Measurements from ENCODE around the gene MICU2.

The MICU2 gene

GRCh38 chr13:21541271-21541670 lies 62.7 kb downstream of the MICU2 start:
- DNase-seq: no peak

GRCh38 chr13:21539687-21540086 lies 64.3 kb downstream of the MICU2 start:
- no peak for DNase-seq

DNA sequence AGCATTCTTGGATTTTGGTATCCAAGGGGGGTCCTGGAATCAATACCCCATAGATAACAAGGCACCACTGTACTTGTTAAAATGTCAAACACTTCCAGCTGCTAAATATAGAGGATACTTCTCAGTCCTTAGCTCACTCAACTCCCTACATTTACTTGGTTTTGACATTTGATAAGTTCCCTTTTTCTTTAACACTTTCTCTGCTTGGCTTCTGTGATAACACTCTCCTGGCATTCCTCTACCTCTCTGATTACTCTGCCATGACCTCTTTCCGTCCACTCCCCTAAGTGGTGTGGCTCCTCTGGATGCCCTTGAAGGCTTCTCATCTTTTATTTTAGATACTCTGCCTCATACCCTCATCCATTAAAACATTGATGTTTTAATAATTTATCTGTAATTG lies 65.2 kb downstream of the MICU2 start:
- no peak for DNase-seq

- no peak for DNase-seq
Measured at GRCh38 chr13:21538280-21538679, 65.7 kb downstream of the MICU2 start.

GRCh38 chr13:21537105-21537504 lies 66.9 kb downstream of the MICU2 start:
- no peak for DNase-seq

- DNase-seq: no peak
Measured at GRCh38 chr13:21534760-21535159, 69.2 kb downstream of the MICU2 start.

- no peak for DNase-seq
Measured at GRCh38 chr13:21531455-21531854, 72.5 kb downstream of the MICU2 start.

DNA sequence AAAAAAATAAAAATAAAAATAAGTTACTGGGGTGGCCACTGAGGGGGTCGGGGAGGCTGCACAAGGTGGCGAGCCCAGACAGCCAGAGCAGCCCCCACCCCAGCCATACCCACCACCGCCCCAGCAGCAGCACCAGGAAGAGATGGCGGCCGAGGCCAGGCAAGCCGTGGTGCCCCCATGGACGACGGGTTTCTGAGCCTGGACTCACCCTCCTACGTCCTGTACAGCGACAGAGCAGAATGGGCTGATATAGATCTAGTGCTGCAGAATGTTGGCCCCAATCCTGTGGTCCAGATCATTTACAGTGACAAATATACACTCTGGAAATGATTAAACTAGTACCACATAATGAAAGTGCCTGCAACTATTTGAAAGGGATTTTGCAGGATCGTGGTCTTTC lies 73.3 kb downstream of the MICU2 start:
- no peak for DNase-seq

- DNase-seq: no peak
Measured at GRCh38 chr13:21529146-21529893, 74.7 kb downstream of the MICU2 start.

GRCh38 chr13:21528616-21529015 lies 75.4 kb downstream of the MICU2 start:
- DNase-seq: no peak

DNA sequence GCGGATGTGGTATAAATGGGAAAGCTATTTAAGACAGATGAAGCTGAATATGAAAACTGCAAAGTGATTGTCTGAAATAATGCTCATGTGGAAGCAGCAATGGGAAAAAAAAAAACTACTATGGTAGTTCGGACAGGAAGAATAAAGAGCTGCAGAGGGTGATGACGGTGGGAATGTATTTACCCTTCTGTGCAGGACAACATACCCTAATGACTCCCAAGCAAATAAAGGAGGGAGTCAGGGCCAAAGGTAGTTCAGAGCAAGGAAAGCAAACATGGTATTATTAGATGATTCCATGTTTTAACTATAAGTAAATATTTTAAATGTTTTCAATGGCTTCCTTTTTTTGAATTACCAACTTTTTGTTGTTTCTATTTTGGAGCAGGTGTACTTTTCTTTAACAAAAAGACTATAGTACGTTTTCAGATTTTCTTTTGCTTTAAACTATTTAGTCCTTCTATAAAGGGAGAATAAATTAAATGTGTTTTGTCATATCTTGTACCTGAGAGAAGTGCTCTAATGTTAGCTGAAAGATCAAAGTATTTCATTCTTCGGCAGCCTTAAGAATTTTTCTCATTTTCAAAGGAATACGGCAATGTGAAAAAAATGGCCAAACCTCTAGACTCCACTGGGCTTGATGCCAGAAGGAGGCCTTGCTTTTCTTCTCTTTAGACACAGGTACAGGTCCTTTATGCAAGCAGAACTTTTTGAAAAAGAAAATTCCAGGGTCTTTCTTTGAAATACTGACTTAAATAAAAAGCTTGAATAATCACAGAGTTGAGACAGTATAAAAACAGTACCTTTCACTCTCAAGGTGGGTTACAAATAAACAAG lies 77.0 kb downstream of the MICU2 start:
- DNase-seq: no peak

GRCh38 chr13:21522847-21523246 lies 81.1 kb downstream of the MICU2 start:
- no peak for DNase-seq

DNA sequence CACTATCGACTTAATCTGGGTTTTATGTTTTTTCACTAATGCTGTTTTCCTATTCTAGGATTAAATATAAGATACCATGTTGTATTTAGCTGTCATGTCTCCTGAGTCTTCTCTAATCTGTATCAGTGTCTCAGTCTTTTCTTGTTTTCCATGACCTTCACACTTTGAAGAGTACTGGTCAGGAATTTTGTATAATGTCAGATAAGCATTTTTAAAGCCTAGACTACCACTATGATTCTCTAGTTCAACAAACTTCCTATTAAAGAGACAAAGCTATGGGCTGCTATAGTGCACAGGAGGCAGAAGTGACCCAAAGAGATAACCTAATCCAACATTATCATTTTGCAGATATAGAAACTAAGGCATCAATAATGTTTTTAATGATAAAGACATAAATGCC lies 81.8 kb downstream of the MICU2 start:
- no peak for DNase-seq

- DNase-seq: no peak
Measured at GRCh38 chr13:21518617-21519144, 85.3 kb downstream of the MICU2 start.

- no peak for DNase-seq
Measured at GRCh38 chr13:21517576-21517975, 86.4 kb downstream of the MICU2 start.

DNA sequence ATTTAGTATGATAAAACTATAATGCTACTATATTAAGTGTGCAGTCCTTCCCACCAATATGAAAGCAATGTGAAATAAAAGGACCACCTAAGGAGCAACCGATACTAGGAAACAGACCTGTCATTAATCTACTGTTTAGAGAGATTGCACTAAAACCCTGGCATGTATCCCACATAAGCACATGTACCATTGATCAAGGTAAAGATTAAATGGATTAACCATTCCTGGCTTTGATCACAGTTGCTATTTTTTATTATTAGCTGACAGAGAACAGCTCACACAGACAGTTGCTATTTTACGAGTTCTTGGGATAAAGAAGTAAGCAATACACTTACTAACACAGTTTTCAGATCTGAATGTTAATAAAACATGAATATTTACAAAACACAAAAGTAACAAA lies 87.2 kb downstream of the MICU2 start:
- no peak for DNase-seq

DNA sequence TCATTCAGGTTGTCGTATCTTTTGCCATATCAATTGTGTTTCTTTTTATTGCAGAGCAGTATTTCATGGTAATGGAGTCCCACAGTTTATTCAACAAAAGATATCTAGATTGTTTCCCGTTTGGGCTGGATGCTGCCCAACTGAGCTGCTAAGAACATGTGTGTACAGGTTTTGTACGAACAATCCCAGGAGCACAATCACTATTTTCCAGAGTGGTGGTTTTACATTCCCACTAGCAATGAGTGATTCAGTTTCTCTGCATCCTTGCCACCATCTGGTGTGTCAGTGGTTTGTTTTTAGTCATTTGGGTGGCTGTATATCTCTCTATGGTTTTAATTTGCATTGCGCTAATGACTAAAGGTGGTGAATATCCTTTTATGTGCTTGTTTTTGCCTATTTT lies 92.1 kb downstream of the MICU2 start:
- DNase-seq: no peak

GRCh38 chr13:21504379-21504778 lies 99.6 kb downstream of the MICU2 start:
- DNase-seq: no peak

GRCh38 chr13:21501686-21502085 lies 102.3 kb downstream of the MICU2 start:
- DNase-seq: no peak

GRCh38 chr13:21486322-21486721 lies 117.6 kb downstream of the MICU2 start:
- DNase-seq: no peak

DNA sequence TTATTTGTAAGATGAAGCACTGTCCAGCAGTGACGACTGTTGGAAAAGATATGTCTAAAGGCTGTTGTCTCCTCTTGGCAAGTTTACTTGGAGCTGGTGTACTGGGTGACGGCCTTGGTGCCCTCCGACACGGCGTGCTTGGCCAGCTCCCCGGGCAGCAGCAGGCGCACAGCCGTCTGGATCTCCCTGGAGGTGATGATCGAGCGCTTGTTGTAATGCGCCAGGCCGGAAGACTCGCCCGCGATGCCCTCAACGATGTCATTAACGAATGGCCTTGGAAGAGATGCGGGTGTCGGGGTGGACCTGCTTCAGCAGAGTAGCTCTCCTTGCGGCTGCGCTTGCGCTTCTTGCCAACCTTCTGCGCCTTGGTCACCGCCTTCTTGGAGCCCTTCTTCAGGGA lies 120.2 kb downstream of the MICU2 start:
- DNase-seq: no peak

DNA sequence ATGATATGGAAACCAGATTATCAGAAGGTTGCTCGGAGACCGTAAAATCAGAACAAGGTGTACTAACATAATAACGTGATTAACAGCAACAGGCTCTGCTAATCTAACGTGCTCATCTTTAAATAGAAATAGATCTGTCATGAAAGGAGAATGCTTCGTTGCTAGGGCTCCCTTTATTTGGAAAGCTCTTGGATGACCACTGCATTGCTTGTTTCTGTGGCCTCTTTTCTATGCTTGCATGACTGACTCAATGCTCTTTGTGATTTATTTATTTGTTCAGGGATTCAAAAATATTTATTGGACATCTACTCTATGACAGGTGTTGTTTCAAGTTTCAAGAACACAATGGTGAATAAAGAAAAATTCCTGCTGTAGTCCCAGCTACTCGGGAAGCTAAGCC lies 122.6 kb downstream of the MICU2 start:
- no peak for DNase-seq

DNA sequence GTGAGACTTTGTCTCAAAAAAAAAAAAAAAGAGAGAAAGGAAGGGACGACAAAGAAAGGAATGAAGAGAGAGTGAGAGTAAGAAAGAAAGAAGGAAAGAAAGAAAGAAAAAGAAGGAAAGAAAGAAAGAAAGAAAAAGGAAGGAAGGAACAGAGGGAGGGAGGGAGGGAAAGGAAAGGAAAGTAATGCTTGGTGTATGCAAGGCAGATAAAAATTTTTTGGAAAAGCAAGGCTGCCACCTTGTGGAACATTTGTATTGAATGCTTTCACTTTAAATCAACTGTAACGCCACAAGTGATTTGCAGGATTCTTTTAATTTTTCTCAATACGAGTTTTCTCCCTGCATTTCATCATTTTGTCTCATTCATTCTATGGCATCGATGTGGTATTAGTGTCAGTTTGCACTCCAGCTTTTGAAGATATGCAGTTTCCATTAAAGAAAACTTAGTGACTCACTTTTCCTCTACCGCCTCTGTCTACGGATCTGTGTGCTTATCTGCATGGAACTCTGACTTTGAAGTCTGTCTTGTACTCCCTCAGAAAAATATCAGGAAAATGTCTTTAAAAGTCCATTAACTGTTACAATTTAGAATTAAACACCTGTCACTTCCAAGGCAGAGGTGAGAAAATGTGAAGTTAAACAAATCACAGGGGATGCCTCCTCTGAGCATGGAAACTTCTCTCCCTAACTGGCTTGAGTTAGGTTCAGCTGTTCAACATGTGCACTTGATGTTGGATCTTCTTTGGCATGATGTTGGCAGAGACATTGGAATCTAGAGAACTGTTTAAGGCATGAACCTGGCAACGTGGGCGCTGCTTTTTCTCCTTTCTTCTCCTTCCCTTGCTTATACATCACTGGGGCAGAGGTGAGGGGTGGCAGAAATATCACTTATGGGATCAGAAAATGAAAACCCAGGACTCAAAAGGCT lies 124.8 kb downstream of the MICU2 start:
- DNase-seq: peak; percentile 77
